Hematopoietic multipotent progenitor cell treated with erythropoietin and hydrocortisone succinate and interleukin-3 and kit ligand, for 17 days (in vitro differentiated cells): Measurements from ENCODE around the gene PDSS2.

ENCODE experiments used
- DNase-seq: peaks from one replicate; pipeline ENCODE4 v3.0.0-alpha.2; 2015; ENCODE audit warnings: low spot score

The PDSS2 gene

DNA sequence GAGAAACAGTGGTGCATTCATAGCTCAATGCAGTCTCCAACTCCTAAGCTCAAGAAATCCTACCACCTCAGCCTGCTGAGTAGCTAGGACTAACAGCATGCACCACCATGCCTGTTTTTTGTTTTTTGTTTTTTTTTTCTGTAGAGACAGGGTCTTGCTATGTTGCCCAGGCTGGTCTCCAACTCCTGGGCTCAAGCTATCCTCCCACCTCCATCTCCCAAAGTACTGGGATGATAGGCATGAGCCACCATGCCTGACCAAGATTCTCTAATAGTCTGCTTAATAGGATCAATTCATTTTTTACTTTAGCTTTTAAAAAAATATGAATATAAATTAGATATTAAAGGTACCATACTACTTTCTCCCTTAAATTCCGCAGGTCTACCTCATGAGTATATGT is 191.7 kb downstream of the PDSS2 start:
- no peak for DNase-seq

DNA sequence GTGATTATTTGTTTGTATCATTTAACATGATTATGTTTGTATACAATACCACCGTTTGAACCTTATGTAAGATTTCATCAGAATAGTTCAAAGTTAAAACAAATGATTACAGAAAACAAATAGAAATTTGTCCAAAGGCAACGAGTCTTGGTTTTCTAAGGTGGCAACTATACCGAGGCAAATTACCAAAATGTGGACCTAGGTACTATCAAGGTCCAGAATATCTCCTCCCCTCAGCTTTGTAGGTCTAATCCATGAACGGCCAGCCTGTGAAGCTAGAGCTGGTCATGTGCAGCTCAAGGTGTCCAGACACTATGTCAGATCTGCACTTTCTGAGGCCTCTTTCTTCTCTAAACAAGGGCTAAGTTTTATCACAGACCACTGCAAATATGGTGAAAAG is 192.4 kb downstream of the PDSS2 start:
- no peak for DNase-seq

DNA sequence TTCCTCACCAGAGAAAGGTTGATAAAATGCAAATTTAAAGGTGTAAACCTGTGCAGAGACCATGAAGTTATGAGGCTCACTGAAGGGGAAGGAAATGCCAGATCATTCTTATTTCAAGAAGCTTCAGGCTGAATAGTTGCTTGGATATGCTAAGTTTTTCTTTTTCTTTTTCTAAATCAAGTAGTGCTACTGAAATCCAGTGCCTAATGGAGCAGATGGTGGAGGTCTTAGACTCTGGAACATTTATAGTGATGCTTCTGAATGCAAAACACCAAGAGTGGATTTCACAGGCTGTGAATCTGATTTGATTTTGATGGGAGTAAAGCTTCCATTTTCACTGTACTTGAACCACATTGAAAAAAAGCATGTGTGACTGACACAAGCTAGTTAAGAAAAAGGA is 192.8 kb downstream of the PDSS2 start:
- no peak for DNase-seq

DNA sequence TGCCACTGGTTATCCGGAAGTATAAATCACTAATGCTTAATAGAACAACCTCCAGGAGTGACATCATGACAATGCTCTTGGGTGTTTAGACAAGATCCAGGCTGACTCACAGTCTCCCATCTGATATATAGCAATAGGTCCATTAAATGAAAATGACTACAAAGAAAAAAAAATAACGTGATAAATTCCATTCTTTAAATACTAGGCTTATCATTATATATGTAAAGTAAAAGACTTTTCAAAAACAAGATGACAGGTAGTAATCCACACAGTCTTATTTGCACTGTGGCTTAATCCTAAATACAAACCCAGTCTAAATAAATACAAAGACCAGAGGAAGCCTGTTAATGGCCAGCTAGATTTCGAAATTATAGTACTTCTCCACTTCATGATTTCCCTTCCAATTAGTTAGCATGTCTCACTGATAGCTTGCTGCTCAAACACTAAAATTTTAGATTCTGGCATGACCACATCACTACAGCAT is 195.0 kb downstream of the PDSS2 start:
- no peak for DNase-seq

DNA sequence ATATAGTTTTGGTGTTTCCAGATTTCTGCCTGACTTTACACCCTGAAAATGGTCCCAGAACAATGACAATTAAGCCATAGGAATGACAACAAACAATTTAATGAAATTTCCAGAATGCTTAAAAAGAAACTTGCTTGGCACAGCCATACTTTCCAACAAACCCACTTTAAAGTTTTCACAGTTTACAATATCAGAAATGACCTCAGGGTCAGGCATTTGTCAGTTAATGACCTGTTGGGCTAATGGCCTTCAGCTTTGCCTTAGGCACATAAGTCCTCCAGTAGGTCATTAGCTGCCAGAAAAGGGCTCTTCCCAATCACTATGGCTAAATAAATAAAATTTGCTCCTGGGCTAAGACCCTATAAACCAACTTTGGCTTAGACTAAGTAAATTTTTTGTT is 199.4 kb downstream of the PDSS2 start:
- no peak for DNase-seq

DNA sequence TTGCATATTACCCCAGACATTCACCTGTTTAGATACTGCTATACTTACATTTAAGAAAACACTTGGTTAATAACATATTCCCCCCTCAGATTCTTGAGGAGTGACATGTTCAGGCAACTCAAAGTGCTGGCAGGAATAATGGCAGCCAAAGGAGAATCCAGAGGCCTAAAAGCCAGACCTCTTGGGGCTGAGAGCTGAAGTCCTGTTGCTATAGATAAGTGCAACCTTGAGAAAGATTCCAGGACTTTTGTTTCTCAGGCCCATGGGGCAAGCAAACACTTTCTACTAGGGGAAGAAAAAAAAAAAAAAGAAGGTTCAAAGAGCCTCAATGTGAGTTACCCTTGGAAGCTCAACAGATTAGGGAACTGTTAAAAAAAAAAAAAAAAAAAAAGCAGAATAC is 211.2 kb downstream of the PDSS2 start:
- no peak for DNase-seq

DNA sequence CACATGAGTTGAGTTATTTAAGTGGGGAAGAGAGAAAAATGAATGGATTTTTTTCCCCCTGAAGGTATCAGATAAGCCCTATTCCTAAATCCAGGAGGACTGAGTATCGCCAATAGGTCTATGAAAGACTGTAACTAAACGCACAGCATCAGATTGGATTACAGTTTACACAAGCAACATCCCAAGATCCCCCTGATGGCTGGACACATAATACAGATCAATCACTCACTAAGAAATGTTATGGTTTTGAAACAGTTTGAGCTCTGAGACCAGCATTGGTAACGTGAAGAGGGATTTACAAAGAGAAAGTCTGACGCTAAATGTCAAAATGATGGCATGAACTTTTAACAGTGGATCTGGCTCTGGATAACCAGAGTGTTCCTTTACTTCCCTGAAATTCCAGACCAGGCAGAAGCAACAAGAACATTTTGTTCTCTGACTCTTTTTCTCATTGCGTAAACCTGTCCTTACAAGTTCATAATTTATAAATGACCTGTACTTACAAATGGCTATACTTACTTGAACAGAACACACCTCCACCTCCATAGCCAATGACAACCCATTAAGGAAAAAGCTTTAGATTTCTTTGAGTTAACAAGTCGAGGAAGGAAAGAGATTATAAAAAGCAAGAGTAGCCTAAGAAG is 212.3 kb downstream of the PDSS2 start:
- no peak for DNase-seq

DNA sequence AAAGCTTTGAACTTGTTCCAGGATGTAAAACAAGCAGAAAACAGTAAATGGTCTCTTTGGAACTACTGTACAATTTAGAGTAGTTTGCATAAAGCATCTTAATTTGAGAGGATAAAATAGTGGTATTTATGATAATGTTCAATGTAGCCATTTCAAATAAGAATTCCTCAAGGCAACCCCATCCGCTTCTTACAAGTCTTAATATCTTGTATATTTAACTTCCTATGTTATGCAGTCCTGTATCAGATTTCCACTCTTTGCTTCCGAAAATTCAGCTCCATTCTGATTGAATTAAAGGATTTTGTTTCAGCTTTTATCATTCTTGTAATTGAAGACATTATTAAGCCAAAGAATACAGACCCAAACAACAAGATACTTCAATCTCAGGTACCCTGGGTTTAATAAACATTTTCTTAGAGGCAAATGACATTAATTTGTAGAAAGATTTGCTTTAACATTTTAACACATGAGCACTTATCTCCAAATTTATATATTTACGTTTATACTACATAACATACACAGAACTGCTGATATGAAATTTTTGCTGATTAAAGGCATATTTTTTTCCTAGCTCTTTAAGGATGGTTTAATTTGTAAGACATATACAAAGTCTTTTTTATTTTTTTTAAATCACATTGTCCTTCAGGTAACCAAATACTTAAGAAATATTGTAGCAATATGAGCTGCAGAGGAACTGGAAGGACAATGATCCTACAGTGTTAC is 213.0 kb downstream of the PDSS2 start:
- DNase-seq, result no peak

DNA sequence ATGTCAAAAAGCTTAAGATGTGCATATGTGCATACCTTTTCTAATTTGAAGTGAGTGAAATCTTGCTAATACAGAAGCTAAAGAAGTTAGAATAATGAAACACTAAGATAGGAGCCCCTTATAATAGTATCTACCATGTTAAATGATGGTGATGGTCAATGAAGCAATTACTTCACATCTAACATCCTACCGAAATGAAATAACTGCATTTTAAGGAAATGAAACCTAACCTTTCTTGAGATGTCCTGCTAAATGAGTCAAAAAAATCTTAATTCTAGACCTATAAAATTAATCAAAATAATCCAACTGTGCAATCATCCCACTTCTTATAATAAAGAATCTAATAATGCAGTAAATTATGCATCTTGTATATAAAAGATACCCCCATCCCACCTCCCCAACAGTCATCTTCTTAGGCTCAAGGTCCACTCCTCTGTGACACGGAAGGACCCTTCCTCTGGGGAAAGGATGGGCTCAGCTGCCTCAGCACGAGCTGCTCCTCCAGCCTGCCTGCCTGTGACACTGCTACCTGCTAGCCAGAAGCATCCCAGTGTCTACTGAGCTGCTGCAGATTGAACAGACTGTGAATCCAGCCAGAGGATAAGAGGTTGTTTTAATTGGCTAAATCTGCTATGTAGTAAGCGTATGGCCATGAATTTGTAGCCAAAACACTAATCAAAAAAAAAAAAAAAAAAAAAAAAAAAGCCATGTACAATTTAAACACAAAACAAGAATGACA is 214.5 kb downstream of the PDSS2 start:
- DNase-seq, result no peak

DNA sequence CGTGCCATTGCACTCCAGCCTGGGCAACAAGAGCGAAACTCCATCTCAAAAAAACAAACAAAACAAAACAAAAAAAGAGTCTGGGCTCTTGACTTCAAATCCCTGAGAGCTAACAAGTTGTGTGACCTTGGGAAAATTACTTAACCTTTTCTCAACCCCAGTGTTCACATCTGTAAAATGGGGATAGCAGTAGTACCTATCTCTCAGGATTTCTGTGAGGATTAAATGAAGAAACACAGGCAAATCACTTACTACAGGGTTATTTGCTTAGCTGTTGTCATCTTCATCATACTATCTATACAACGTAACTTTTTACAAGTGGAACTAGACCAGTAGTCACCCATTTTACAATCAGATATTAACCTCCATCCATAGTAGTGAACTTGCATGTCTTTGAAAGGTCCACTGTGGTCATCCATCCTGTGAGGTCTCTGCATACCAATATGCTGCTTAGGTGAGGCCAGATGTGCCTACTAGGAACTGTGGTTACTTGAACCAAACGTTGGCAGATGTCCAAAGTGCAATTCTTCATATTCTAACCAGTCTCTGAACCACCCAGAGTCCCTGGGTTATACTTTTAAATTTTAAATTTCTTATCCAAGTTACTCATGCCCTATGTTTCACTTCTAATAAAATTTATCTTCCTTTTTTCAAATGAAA is 215.2 kb downstream of the PDSS2 start:
- DNase-seq, result no peak

DNA sequence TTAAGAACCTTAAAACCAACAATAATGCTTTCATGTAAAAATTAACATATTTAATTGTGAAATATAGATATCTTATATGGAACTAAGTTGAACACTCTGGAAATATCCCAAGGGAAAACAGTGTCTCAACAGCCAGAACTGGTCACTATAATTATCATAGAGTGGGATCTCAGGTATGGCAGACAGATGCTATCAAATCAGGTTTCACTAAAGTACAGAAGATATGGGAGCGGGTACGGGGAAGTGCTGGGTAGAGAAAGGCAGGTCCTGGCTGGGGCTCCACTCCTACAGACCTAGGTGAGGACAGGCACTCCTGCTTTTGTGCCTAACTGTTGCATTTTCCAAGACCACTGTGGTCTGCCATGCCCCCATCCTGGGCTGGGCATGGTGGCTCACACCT is 215.9 kb downstream of the PDSS2 start:
- DNase-seq, result no peak

DNA sequence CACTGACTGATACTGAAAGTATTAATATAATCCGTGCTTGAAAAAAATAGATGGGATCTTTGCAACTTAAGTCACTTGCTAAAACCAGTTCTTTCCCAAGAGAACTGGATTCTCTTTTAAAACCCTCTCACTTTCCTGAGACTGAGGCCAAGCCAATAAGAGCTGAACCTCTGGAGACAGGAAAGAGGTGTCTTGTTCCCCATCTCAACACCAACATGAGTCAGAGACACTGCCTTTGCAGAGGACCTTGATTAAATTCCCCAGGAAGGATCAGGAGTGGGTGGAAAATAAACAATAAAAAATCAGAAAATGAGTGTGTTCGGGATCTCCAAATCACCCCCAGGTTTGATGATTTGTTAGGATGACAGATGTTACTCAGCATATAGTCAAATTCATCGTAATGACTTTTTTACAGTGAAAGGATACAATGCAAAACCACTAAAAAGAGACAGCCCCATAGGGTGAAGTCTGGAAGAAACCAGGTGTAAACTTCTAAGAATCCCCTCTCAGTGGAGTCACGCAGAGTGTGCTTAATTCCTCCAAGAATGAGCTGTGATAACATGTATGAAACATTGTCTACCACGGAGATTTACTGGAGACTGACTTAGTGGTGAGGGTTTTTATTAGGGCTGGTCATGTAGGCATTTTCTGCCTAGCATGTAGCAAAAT is 221.2 kb downstream of the PDSS2 start:
- no peak for DNase-seq

DNA sequence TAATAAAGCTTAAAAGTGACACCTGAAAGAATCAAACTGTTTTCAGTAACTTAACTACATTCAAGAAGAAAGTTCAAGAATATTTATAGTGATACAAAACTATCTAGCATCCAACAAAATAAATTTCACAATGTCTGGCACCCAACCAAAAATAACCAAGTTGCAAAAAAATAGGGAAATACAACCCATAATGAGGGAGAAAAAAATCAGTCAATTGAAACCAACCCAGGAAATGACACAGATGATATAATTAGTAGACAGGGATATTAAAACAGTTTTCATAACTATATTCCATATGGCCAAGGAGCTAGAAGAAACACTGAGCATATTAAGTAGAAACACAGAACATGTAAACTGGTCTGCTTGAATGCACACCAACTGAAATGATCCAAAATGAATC is 223.9 kb downstream of the PDSS2 start:
- no peak for DNase-seq

DNA sequence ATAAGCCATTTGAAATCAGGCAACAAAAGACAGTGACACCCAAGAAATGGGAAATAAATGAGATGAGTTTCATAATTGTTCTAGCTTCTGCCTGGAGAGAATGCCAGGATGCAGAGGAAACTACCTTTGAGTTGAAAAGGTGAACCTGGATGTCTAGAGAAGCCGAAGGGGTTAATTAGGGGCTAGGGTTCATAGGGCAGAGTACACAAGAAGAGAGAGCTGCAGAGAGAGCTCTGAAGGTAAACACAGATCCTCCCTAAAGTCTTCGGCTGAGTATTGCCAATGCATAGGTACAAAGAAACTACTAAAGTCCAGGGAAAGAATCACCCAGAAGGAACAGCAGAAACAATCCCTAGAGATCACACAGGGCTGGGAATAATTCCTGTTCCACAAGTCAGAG is 224.4 kb downstream of the PDSS2 start:
- no peak for DNase-seq

DNA sequence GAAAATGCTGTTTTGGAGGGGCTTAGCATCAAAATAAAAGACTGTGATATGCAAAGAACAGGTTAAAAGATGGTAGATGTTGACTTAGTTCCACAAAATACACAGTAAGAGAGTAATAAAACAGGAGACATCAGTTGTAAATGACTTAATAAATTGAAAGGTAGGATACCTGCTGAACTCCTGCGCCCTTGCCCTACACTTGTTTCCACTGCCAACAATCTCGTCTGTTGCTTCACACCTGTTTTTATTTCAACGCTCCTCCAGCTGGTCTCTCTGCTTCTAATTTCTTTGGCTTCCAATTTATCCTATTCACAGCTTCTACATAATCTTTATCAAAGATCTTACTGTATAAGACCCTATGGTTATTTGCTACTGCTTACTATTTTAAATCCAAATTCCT is 228.1 kb downstream of the PDSS2 start:
- no peak for DNase-seq

DNA sequence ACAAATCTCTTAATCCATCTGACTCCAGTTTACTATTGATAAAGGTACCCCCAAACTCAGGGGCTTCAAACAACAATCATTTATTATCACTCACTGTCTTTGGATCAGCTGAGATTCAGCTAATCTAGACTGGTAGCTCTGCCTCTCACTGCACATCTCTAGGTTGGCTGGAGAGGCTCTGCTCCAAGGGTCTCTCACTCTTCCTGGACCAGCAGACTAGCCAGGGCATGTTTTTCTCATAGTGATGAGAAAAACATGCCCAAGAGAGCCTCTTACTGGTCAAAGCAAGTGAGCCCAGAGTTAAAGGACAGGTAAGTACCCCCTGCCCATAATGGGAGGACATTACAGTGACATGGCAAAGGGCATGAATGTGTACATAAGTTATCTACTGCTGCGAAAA is 228.9 kb downstream of the PDSS2 start:
- no peak for DNase-seq

DNA sequence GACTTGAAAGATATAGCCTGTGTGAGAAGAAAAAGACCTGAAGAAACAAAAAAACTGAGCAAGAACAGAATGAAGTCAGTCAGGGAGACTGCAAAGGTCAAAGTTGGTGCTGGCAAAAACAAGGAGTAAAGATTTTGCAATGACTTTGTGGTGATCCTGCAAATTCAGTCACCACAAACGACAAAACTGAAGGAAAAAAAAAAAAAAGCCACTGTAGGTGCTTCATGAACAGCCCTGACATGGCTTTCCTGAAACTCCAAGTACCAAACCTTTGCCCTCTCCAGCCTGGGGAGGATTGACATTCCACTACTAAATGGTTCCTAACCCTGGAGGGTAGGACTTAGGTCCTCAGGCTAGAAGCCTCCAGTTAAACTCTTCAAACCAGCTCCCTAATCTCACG is 229.3 kb downstream of the PDSS2 start:
- no peak for DNase-seq

DNA sequence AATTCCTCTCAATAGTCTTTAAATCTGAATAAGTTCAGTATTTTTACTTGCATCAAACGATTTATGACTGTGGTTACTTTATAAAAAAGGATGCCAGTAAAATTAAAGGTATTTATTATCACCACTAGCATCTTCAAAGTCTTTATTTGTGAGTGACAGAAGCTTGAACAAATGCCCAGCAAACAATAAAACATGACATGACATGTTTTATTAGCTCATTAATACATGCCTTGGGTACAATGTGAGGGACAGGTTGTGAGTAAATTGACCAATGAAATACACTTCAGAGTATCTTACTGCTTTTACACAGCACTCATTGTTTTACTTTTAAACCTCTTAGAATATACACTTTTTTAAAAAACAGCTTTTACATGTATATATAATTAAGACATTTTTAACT is 230.6 kb downstream of the PDSS2 start:
- DNase-seq, result no peak

DNA sequence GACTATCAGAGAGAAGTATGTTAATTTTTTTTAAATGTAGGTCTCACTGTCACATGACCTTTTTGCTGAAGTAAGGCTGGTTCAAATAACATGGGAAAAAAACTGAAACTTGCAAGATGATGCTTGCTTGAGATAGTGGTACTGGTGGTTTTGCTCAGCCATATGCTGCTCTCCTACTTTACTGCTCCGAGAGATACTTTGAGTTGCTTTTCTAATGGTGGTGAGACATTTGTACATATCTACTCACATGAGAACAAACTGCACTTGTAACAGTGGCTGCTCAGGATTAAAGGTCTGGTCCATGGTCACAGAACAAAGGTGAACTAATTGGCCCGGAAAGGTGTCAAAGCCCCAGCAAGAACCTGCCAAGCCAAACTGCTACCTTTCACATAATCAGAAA is 237.8 kb downstream of the PDSS2 start:
- no peak for DNase-seq

DNA sequence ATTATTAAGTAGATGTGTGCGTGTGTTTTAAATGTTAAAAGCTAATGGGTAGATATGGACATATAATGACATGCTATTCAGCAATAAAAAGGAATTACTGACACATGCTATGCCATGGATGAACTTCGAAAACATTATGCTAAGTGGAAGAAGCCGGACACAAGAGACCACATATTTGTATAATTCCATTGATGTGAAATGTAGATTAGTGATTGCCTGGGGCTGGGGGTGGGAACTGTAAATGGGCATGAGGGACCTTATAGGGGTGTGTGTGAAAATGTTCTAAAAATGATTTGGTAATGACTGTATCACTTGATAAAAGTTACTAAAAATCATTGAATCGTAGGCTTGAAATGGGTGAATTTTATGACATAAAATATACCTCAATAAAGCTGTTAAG is 239.5 kb downstream of the PDSS2 start:
- no peak for DNase-seq

DNA sequence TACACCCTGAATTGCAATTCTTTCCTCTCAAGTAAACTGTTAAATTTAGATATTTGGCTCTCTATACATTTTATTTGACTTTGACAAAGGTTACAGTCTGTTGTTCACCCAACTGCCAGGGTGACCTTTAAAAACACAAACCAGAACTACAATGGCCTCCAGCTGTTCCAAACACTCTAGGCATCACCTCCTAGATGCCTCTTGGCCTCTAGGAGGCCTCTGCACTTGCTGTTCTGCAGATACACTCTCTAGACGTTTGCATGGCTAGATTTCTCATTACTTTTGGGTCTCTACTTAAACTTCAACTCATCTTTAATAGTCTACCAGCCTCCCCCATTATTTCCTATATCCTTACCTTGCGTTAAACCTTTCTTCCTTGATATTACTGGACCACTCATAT is 241.2 kb downstream of the PDSS2 start:
- DNase-seq, result no peak

DNA sequence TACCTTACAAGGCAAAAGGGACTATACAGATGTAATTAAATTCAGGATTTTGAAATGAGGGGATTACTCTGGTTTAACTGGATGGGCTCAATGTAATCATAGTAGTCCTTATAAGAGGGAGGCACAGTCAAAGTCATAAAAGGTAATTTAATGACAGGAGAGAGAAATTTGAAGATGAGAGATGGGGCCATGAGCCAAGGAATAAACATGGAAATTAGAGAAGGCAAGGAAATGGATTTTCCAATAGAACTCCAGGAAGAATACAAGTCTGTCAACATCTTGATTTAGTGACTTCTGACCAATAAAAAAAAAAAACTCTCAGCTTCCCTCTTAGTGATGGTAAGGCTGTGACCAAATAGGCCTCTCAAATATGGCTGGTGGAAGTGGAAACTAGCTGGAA is 242.1 kb downstream of the PDSS2 start:
- no peak for DNase-seq
